Adrenal gland (tissue), 12 donors: Measurements from ENCODE around the gene MS4A6E. TPM values are rescaled to one million over a fixed set of nuclear protein-coding genes. Genes with fewer than 3 reads are reported as not detected.

Experiments used
- DNase-seq, 7 donors: peaks; one replicate each; pipeline ENCODE4 v3.0.0-alpha.2; 2019 to 2020
- H3K27ac ChIP-seq, 5 donors: fragments of 200-600 bp; sonication (generic) in 4 of 5; 1 replicate in 3 of 5; 2 replicates in 2 of 5; pipeline versions ENCODE4 v1.5.1 to v1.8.0; 2016 to 2020; ENCODE audit warnings: mild to moderate bottlenecking in 1 of 5
- H3K27me3 ChIP-seq: fragments of 200-600 bp; 2 replicates; pipeline ENCODE4 v1.8.0; 2021
- H3K36me3 ChIP-seq, 2 donors: fragments of 200-600 bp; replicated peaks in 1 of 2; 1 replicate in 1 of 2; 2 replicates in 1 of 2; pipeline versions ENCODE4 v1.5.1 to v1.8.0; 2018 to 2022
- H3K4me1 ChIP-seq, 2 donors: fragments of 200-600 bp; replicated peaks in 1 of 2; 1 replicate in 1 of 2; 2 replicates in 1 of 2; pipeline versions ENCODE4 v1.5.1 to v1.8.0; 2018 to 2021
- H3K4me3 ChIP-seq, 4 donors: fragments of 200-600 bp; sonication (generic) in 3 of 4; one replicate each; pipeline ENCODE4 v1.5.1; 2016 to 2018
- H3K9me3 ChIP-seq, 3 donors: fragments of 200-600 bp; sonication (generic) in 1 of 3; replicated peaks in 1 of 3; 1 replicate in 2 of 3; 2 replicates in 1 of 3; pipeline versions ENCODE4 v1.5.1 to v1.8.0; 2016 to 2021
- POLR2A ChIP-seq, 2 donors: fragments of 450-650 bp; IDR thresholded peaks; one replicate each; pipeline ENCODE4 v1.6.1; 2017; ENCODE audit warnings: antibody characterized with exemption in 2 of 2, mild to moderate bottlenecking in 2 of 2, moderate library complexity in 1 of 2
- WGBS, 4 donors: extraction: QIAGEN DNeasy Blood & Tissue Kit in 2 of 4; methylation state at CpG; one replicate each; pipeline versions ENCODE4 v1.1.5 to v1.1.7; 2013 to 2017; 5-methylcytosine and 5-hydroxymethylcytosine counted together
- intact Hi-C, 2 donors: fragments of 100-400 bp; cut with DNase I; formaldehyde crosslinking; loops; one replicate each; pipeline versions ENCODE4 v1.14.1 to v1.15.0; 2022 to 2023
- polyA plus RNA-seq, 3 donors: library from polyadenylated mRNA; stranded (reverse); fragments of 200-250 nt in 2 of 3; fragments of 350-450 nt in 1 of 3; fragmentation: Illumina TruSeq in 1 of 3; extraction: RNeasy Lipid Tissue Mini Kit (QIAGEN cat#74804) in 1 of 3; gene quantifications; one replicate each; pipeline ENCODE4 v1.2.3, GENCODE V29; 2013 to 2014
- total RNA-seq, 9 donors: library from RNA; depleted of rRNA in 4 of 9; stranded (reverse); fragments of >200 nt in 4 of 9; fragments of 120-200 nt in 1 of 9; fragmentation: NEBNext Ultra II Directional in 1 of 9; extraction: Animal tissue kit (Norgen Biotek cat#: 25700) in 1 of 9; gene quantifications; one replicate each; pipeline versions ENCODE4 v1.1.0 to v1.2.4, GENCODE V29; 2013 to 2023
- TF ChIP-seq, protein P1 (sequence below), 6 experiments: fragments of 450-650 bp in 4 of 6; fragments of 200-600 bp in 2 of 6; sonication (generic) in 1 of 6; IDR thresholded peaks; 1 replicate in 5 of 6; 2 replicates in 1 of 6; pipeline versions ENCODE4 v1.5.1 to v1.8.0; 2016 to 2021; ENCODE audit warnings: antibody characterized with exemption in 6 of 6, mild to moderate bottlenecking in 2 of 6, moderate library complexity in 1 of 6
- donor health status: healthy with polysubstance abuse.
- donor health status: Bipolar disorder and iron deficiency.
- donor health status: DM: yes; HTN: yes; CAD: no.
- donor health status: DM: no; HTN: no; CAD: no.
- donor health status: DM: no; HTN: no; CAD: no.
- donor health status: DM: yes; HTN: yes; CAD: no.

Gene MS4A6E
- total and polyA plus RNA-seq, 12 donors = 11.2 TPM; not detected in 11

DNA sequence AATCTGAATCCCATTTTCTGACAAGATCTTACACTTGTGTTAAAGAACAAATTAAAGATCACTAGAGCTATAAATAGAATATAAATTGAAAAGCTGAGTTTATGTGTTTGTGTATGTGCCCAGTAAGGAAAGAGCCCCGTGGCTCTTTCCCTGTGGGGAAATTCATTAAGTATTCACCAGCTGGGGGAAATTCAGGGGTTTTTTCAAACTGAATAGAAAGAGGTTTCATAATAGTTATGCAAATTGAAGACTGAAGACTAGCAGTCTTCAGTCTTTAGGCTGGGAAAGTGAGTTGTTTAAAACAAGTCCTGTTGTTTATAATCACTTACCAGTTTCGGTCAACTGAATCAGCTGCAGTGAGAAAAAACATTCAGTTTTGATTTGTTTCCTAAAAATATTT lies 40.0 kb downstream of the MS4A6E start:
- no peaks in the 10 kb centered on the region for H3K27me3 ChIP-seq
- H3K36me3 ChIP-seq = no peaks in the 10 kb centered on the region
- H3K4me1 ChIP-seq = no peaks in the 10 kb centered on the region
- no peak overlapping the region for H3K4me3 ChIP-seq
- 56 to 64% (median 59%) methylated on average over 2 of the region's 2 CpGs for WGBS, 4 donors
- intact Hi-C loops = no loop called here
- no peak overlapping the region for H3K27ac ChIP-seq
- no peaks in the 10 kb centered on the region for H3K9me3 ChIP-seq
- DNase-seq = no peak
- no peak for TF ChIP-seq POLR2A (IDR thresholded peaks at IDR 0.05)
- TF ChIP-seq, protein P1, sequence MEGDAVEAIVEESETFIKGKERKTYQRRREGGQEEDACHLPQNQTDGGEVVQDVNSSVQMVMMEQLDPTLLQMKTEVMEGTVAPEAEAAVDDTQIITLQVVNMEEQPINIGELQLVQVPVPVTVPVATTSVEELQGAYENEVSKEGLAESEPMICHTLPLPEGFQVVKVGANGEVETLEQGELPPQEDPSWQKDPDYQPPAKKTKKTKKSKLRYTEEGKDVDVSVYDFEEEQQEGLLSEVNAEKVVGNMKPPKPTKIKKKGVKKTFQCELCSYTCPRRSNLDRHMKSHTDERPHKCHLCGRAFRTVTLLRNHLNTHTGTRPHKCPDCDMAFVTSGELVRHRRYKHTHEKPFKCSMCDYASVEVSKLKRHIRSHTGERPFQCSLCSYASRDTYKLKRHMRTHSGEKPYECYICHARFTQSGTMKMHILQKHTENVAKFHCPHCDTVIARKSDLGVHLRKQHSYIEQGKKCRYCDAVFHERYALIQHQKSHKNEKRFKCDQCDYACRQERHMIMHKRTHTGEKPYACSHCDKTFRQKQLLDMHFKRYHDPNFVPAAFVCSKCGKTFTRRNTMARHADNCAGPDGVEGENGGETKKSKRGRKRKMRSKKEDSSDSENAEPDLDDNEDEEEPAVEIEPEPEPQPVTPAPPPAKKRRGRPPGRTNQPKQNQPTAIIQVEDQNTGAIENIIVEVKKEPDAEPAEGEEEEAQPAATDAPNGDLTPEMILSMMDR (IDR thresholded peaks at IDR 0.05) = no peak

DNA sequence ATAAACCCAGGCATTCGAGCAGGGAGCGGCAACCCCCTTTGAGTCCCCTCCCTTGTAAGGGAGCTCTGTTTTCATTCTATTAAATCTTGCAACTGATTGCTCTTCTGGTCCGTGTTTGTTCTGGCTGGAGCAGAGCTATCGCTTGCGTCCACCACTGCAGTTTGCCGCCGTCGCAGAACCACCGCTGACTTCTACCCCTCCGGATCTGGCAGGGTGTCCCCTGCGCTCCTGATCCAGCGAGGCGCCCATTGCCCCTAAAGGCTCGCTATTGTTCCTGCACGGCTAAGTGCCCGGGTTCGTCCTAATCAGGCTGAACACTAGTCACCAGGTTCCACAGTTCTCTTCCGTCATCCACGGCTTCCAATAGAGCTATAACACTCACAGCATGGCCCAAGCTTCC lies 40.8 kb downstream of the MS4A6E start:
- Histone ChIP-seq H3K9me3 (no peaks in the 10 kb centered on the region), H3K27me3 (no peaks in the 10 kb centered on the region), H3K27ac (no peak overlapping the region), H3K4me3 (no peak overlapping the region), H3K36me3 (no peaks in the 10 kb centered on the region), H3K4me1 (no peaks in the 10 kb centered on the region)
- intact Hi-C loops = no loop called here
- no peak for DNase-seq
- 88 to 89% (median 89%) methylated on average over 16 to 19 of the region's 19 CpGs for WGBS, 4 donors
- no peak for TF ChIP-seq POLR2A (IDR thresholded peaks at IDR 0.05)
- TF ChIP-seq, protein P1 (IDR thresholded peaks at IDR 0.05) = no peak

DNA sequence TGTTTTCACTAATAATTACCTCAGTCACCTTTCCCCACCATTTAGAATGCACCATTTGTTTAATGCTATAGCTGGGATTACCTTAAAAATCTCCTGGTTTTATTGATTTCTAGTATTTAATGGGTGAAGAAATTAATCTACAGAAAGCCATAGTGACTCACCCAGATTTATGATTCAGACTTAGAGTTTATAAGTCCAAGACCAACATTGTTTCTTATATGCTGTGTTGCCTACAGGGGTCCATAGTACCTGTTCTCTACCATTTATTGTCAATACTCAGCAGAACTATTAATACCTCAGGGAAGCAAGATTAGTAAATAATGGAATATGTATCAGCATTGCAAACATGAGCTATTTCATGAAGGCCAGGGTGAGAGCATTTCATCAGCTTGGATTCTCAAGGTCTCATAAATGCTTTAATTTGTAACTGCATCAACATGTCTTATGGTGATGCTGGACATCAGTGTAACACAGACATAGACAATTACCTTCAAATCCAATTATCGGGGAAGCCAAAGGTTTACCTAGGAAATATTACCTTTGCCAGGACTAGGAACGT lies 43.3 kb downstream of the MS4A6E start:
- Histone ChIP-seq H3K9me3 (no peaks in the 10 kb centered on the region), H3K36me3 (no peaks in the 10 kb centered on the region), H3K27me3 (no peaks in the 10 kb centered on the region), H3K4me1 (no peaks in the 10 kb centered on the region), H3K27ac (no peak overlapping the region), H3K4me3 (no peak overlapping the region)
- TF ChIP-seq, protein P1 (IDR thresholded peaks at IDR 0.05) = no peak
- TF ChIP-seq POLR2A (IDR thresholded peaks at IDR 0.05) = no peak
- intact Hi-C loops = no loop called here
- no peak for DNase-seq
- WGBS, 4 donors = 43 to 51% (median 47%) methylated on average over 2 of the region's 2 CpGs

DNA sequence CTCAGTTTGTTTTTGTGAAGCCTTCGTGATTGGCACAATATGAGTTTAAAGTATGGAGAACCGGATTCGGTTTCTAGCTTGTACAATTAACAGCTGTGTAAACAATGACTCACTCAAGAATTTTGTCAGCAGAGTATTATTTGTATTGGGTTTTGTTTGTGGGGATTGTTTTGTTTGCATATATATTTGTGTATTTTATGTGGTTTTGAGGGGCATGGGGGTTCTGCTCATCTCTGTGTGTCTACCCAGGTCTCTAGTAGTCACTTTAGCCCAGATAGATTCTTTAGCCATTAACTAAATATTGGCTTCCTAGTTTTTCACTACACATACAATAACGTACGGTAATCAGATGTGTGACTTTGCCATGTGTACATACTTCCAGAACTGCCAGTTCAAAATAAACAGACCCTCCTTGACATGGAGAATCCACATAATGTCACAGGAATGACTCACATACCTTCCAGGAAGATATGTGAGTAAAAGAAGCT lies 43.8 kb downstream of the MS4A6E start:
- peak overlapping the region in 1 of 5 donors; percentile 45 for H3K27ac ChIP-seq
- no peaks in the 10 kb centered on the region for H3K9me3 ChIP-seq
- H3K27me3 ChIP-seq = no peaks in the 10 kb centered on the region
- DNase-seq = no peak
- no peak overlapping the region for H3K4me3 ChIP-seq
- WGBS, 4 donors = 30 to 52% (median 46%) methylated on average over 5 of the region's 5 CpGs
- TF ChIP-seq, protein P1 (IDR thresholded peaks at IDR 0.05) = no peak
- TF ChIP-seq POLR2A (IDR thresholded peaks at IDR 0.05) = no peak
- H3K36me3 ChIP-seq = no peaks in the 10 kb centered on the region
- intact Hi-C loops = no loop called here
- no peaks in the 10 kb centered on the region for H3K4me1 ChIP-seq
